SK-N-SH (cell line): ENCODE data around the gene DLEC1. TPM values are rescaled to one million over a fixed set of nuclear protein-coding genes. Genes with fewer than 3 reads are reported as not detected.

ENCODE experiments used
- CTCF ChIA-PET: fragments of 300-600, 350-600 bp; formaldehyde crosslinking; extraction: SDS; loops from one replicate; lab custom pipeline; 2021; lab: Yijun Ruan, JAX
- POLR2A ChIA-PET: fragments of 350-600 bp; sonication (Branson Sonifier 250); formaldehyde crosslinking; extraction: SDS; loops from one replicate; lab custom pipeline; 2020; ENCODE audit warnings: antibody characterized with exemption, inconsistent platforms; lab: Yijun Ruan, JAX
- DNase-seq: peaks from one replicate; pipeline ENCODE4 v3.0.0; 2012
- H2AFZ ChIP-seq: fragments of 200-600 bp; sonication (generic); 2 replicates; pipeline ENCODE4 v1.8.1; 2016; ENCODE audit warnings: antibody characterized with exemption, mild to moderate bottlenecking, low read depth
- H3F3A ChIP-seq: fragments of 200-600 bp; sonication (generic); replicated peaks from 2 replicates; pipeline ENCODE3; 2016; ENCODE audit warnings: antibody characterized with exemption, mild to moderate bottlenecking; ENCODE audit not compliant: insufficient read depth
- H3K27ac ChIP-seq, 2 experiments: fragments of 200-500 bp in 1 of 2; fragments of 200-600 bp in 1 of 2; sonication (Bioruptor generic) in 1 of 2; sonication (generic), shearing (Covaris generic) in 1 of 2; 2 replicates each; pipeline versions ENCODE4 v1.5.1 to v1.6.1; 2014 to 2016; ENCODE audit warnings: low read depth in 2 of 2, inconsistent platforms in 1 of 2, low read length in 1 of 2, mild to moderate bottlenecking in 1 of 2, mixed read lengths in 1 of 2
- H3K27me3 ChIP-seq: fragments of 200-600 bp; sonication (generic), shearing (Covaris generic); 2 replicates; pipeline ENCODE4 v1.6.1; 2016; ENCODE audit warnings: mixed run types; ENCODE audit not compliant: insufficient read depth
- H3K36me3 ChIP-seq, 2 experiments: fragments of 200-500 bp in 1 of 2; fragments of 200-600 bp in 1 of 2; sonication (Bioruptor generic) in 1 of 2; sonication (generic) in 1 of 2; replicated peaks in 1 of 2; 2 replicates each; pipeline versions ENCODE3 to v1.5.1; 2014 to 2016; ENCODE audit warnings: low read length in 1 of 2, mild to moderate bottlenecking in 1 of 2; ENCODE audit not compliant: insufficient read depth in 2 of 2, control insufficient read depth in 1 of 2
- H3K4me1 ChIP-seq, 2 experiments: fragments of 200-500 bp in 1 of 2; fragments of 200-600 bp in 1 of 2; sonication (Bioruptor generic) in 1 of 2; sonication (generic), shearing (Covaris generic) in 1 of 2; 2 replicates each; pipeline versions ENCODE4 v1.5.1 to v1.6.1; 2014 to 2016; ENCODE audit warnings: low read depth in 1 of 2, low read length in 1 of 2, mixed run types in 1 of 2; ENCODE audit not compliant: insufficient read depth in 2 of 2, control insufficient read depth in 1 of 2
- H3K4me2 ChIP-seq: fragments of 200-600 bp; sonication (generic), shearing (Covaris generic); 2 replicates; pipeline ENCODE4 v1.6.1; 2017; ENCODE audit warnings: mixed run types
- H3K4me3 ChIP-seq, 2 experiments: fragments of 200-500 bp in 1 of 2; fragments of 200-600 bp in 1 of 2; sonication (Bioruptor generic) in 1 of 2; sonication (generic), shearing (Covaris generic) in 1 of 2; 2 replicates each; pipeline versions ENCODE4 v1.5.1 to v1.8.1; 2014 to 2016; ENCODE audit warnings: low read depth in 2 of 2, inconsistent platforms in 1 of 2, low read length in 1 of 2, mild to moderate bottlenecking in 1 of 2, mixed read lengths in 1 of 2, moderate library complexity in 1 of 2
- H3K79me2 ChIP-seq: fragments of 200-600 bp; sonication (generic); 2 replicates; pipeline ENCODE4 v1.8.1; 2017; ENCODE audit warnings: mild to moderate bottlenecking; ENCODE audit not compliant: insufficient read depth
- H3K9ac ChIP-seq: fragments of 200-600 bp; sonication (generic); 2 replicates; pipeline ENCODE4 v1.6.1; 2017; ENCODE audit warnings: mixed run types
- H3K9me2 ChIP-seq: fragments of 200-600 bp; sonication (generic); 2 replicates; pipeline ENCODE4 v1.6.1; 2017; ENCODE audit warnings: mixed run types
- H3K9me3 ChIP-seq: fragments of 200-600 bp; sonication (generic); 2 replicates; pipeline ENCODE4 v1.6.1; 2017; ENCODE audit warnings: mixed run types, mild to moderate bottlenecking, moderate library complexity
- H4K20me1 ChIP-seq: fragments of 200-600 bp; sonication (generic); 2 replicates; pipeline ENCODE4 v1.6.1; 2017; ENCODE audit warnings: mild to moderate bottlenecking, mixed run types; ENCODE audit not compliant: insufficient read depth
- EP300 ChIP-seq, 2 experiments: IDR thresholded peaks; 2 replicates each; pipeline versions ENCODE4 v1.4.0 to v1.6.1; 2012; ENCODE audit warnings: borderline replicate concordance in 1 of 2, low read depth in 1 of 2, low read length in 1 of 2
- EZH2phosphoT487 ChIP-seq: fragments of 200-600 bp; sonication (generic); IDR thresholded peaks from 2 replicates; pipeline ENCODE4 v1.6.1; 2017; ENCODE audit warnings: low read depth, mixed run types, mild to moderate bottlenecking, antibody characterized with exemption, moderate library complexity, borderline replicate concordance
- FOXJ3 ChIP-seq: sonication (generic); formaldehyde crosslinking; IDR thresholded peaks from 2 replicates; pipeline ENCODE4 v1.5.1; 2020; ENCODE audit warnings: mild to moderate bottlenecking, missing genetic modification reagents
- FOXM1 ChIP-seq: IDR thresholded peaks from 2 replicates; pipeline ENCODE4 v1.4.0; 2012; ENCODE audit warnings: low read depth, mild to moderate bottlenecking
- GABPA ChIP-seq: IDR thresholded peaks from 2 replicates; pipeline ENCODE4 v1.4.0; 2012; ENCODE audit warnings: low read depth, mild to moderate bottlenecking
- IRF3 ChIP-seq: fragments of 150-350 bp; IDR thresholded peaks from 2 replicates; pipeline ENCODE4 v1.6.1; 2016; ENCODE audit warnings: mild to moderate bottlenecking, low read depth, low read length
- JUND ChIP-seq: IDR thresholded peaks from 2 replicates; pipeline ENCODE4 v1.4.0; 2012
- NRF1 ChIP-seq: IDR thresholded peaks from 2 replicates; pipeline ENCODE4 v1.6.1; 2012; ENCODE audit warnings: low read depth, mild to moderate bottlenecking, low read length
- PBX3 ChIP-seq: IDR thresholded peaks from 2 replicates; pipeline ENCODE4; 2012
- POLR2AphosphoS5 ChIP-seq: IDR thresholded peaks from 2 replicates; pipeline ENCODE4 v1.6.1; 2012; ENCODE audit warnings: low read depth, low read length
- RAD21 ChIP-seq: IDR thresholded peaks from 2 replicates; pipeline ENCODE4 v1.6.1; 2012; ENCODE audit warnings: mild to moderate bottlenecking, low read length
- RCOR1 ChIP-seq: fragments of 150-350 bp; IDR thresholded peaks from 2 replicates; pipeline ENCODE4 v1.6.1; 2017; ENCODE audit warnings: antibody characterized with exemption, low read length
- REST ChIP-seq: IDR thresholded peaks from 2 replicates; pipeline ENCODE4 v1.6.1; 2012; ENCODE audit warnings: mild to moderate bottlenecking, low read depth, low read length, moderate library complexity
- RFX5 ChIP-seq: IDR thresholded peaks from 2 replicates; pipeline ENCODE4 v1.6.1; 2012; ENCODE audit warnings: mild to moderate bottlenecking, improper control_type of control experiment, low read length
- SIN3A ChIP-seq: IDR thresholded peaks from 2 replicates; pipeline ENCODE4 v1.6.1; 2012; ENCODE audit warnings: low read depth, mild to moderate bottlenecking, low read length, moderate library complexity, borderline replicate concordance
- TAF1 ChIP-seq: IDR thresholded peaks from 2 replicates; pipeline ENCODE4 v1.6.1; 2012; ENCODE audit warnings: low read depth, mild to moderate bottlenecking, low read length, moderate library complexity, borderline replicate concordance
- TCF12 ChIP-seq: IDR thresholded peaks from 2 replicates; pipeline ENCODE4 v1.4.0; 2012
- TEAD4 ChIP-seq: IDR thresholded peaks from 2 replicates; pipeline ENCODE4 v1.4.0; 2012; ENCODE audit warnings: mild to moderate bottlenecking, borderline replicate concordance; ENCODE audit not compliant: insufficient read depth
- USF1 ChIP-seq: IDR thresholded peaks from 2 replicates; pipeline ENCODE4 v1.4.0; 2012; ENCODE audit warnings: low read depth, borderline replicate concordance
- WGBS: methylation state at CpG from one replicate; pipeline ENCODE4 v1.1.6; 2017; ENCODE audit warnings: low lambda C conversion rate; 5-methylcytosine and 5-hydroxymethylcytosine counted together
- polyA plus RNA-seq, 3 experiments: library from polyadenylated mRNA; depleted of rRNA; stranded (reverse); fragments of >200 nt; gene quantifications; 2 replicates each; pipeline ENCODE4 v1.2.3, GENCODE V29; 2012

DLEC1 gene
- polyA plus RNA-seq, 1 of the 3 experiments (the other 2 are of a cell fraction): 0.02 TPM

GRCh38 chr3:38107911-38108648 is 69.1 kb downstream of the DLEC1 start (continued):
- TF ChIP-seq RAD21 (no peak), RCOR1 (no peak), PBX3 (no peak), TAF1 (no peak), TEAD4 (no peak), FOXM1 (no peak), TCF12 (no peak), FOXJ3 (no peak), EP300 (IDR thresholded peaks at IDR 0.05; ENCODE audit: borderline replicate concordance in 1 of 2, low read depth in 1 of 2, low read length in 1 of 2) (no peak), IRF3 (no peak)

- Histone ChIP-seq H3K9ac (no peak overlapping the region), H3K27ac (no peak overlapping the region), H3K79me2 (no peaks in the 10 kb centered on the region), H3K9me3 (peaks cover 15% of the 10 kb centered on the region), H3K4me3 (no peak overlapping the region), H3K27me3 (no peaks in the 10 kb centered on the region), H4K20me1 (no peaks in the 10 kb centered on the region), H3F3A (no peaks in the 10 kb centered on the region), H3K36me3 (no peaks in the 10 kb centered on the region), H3K9me2 (no peaks in the 10 kb centered on the region), H3K4me2 (no peak overlapping the region), H3K4me1 (no peaks in the 10 kb centered on the region), H2AFZ (no peak overlapping the region)
- DNase-seq: no peak
- 55% methylated on average over 5 of the region's 11 CpGs for WGBS
- ChIA-PET POLR2A (interaction anchor here (1.1 kb wide), 1 partner anchor 11 kb away, joined by 3 read pairs; no protein-coding TSS in a partner anchor), CTCF (interaction anchor here (1.0 to 1.8 kb wide), 2 partner anchors 9 to 371 kb away, joined by 6 to 9 read pairs; no protein-coding TSS in a partner anchor)
- no peak for TF ChIP-seq RAD21
- TF ChIP-seq POLR2AphosphoS5: no peak
- TF ChIP-seq REST: no peak
- no peak for TF ChIP-seq SIN3A
- TF ChIP-seq JUND: no peak
- TF ChIP-seq EZH2phosphoT487: no peak
- TF ChIP-seq RFX5: no peak
- no peak for TF ChIP-seq GABPA
- TF ChIP-seq NRF1: no peak
- TF ChIP-seq FOXJ3: no peak
- no peak for TF ChIP-seq USF1
Measured at GRCh38 chr3:38108649-38109579, 69.9 kb downstream of the DLEC1 start.
